ENCODE measurements around the gene TMEM179.
A peak's percentile ranks its signal among the peaks of the same experiment; 100 is the strongest.

DNA sequence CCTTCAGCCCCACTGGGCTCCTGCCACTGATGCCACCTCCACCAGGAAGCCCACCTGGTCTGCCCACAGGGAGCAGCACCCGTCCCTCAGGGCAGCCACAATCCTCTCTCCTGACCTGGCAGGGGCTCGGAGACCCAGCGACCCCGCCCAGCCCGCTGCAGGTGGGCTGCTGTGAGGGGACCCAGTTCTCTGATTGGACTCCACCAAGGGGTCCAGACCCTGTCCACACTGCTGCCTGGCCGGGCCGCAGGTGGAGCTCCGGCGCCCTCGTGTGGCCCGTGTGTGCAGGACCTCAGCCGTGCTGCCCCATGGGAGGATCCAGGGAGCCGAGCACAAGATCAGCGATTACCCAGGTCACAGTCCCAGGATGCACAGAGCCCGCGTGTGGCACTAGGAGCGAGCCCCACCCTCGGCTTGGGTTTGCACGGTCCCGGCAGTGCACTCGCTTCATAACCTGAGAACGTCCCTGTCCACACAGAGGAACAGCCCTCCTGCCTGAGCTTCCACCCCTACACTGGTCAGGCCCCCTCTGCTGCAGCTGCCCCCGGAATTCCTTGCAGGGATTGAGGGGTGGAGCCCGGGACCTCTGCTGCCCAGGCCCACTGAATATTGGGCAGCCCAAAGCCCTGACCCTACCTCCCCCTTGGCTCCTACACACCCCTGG lies 35.4 kb upstream of the TMEM179 start:
- TF ChIP-seq, protein P1, sequence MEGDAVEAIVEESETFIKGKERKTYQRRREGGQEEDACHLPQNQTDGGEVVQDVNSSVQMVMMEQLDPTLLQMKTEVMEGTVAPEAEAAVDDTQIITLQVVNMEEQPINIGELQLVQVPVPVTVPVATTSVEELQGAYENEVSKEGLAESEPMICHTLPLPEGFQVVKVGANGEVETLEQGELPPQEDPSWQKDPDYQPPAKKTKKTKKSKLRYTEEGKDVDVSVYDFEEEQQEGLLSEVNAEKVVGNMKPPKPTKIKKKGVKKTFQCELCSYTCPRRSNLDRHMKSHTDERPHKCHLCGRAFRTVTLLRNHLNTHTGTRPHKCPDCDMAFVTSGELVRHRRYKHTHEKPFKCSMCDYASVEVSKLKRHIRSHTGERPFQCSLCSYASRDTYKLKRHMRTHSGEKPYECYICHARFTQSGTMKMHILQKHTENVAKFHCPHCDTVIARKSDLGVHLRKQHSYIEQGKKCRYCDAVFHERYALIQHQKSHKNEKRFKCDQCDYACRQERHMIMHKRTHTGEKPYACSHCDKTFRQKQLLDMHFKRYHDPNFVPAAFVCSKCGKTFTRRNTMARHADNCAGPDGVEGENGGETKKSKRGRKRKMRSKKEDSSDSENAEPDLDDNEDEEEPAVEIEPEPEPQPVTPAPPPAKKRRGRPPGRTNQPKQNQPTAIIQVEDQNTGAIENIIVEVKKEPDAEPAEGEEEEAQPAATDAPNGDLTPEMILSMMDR (IDR thresholded peaks at IDR 0.05; ENCODE audit: borderline replicate concordance, extremely low read depth, low read length, poor library complexity, severe bottlenecking) = peak; percentile 71
- TF ChIP-seq EZH2 (IDR thresholded peaks at IDR 0.05; ENCODE audit: borderline replicate concordance, low read depth, low read length, severe bottlenecking) = no peak

All from DND-41 (cell line).